HepG2 (cell line): ENCODE data around the gene FNDC4. TPM values are rescaled to one million over a fixed set of nuclear protein-coding genes. Genes with fewer than 3 reads are reported as not detected.
A peak's percentile ranks its signal among the peaks of the same experiment; 100 is the strongest.

ENCODE experiments used
- ARID2 ChIP-seq: sonication (generic); formaldehyde crosslinking; IDR thresholded peaks from 2 replicates; pipeline ENCODE4 v1.8.1; 2022; ENCODE audit warnings: mild to moderate bottlenecking, missing genetic modification reagents, borderline replicate concordance
- ATF4 ChIP-seq, 2 experiments: fragments of 450-650 bp in 1 of 2; sonication (generic) in 1 of 2; formaldehyde crosslinking; IDR thresholded peaks; 2 replicates each; pipeline versions ENCODE4 v1.5.0 to v1.8.0; 2020 to 2022; ENCODE audit warnings: mild to moderate bottlenecking in 1 of 2, missing genetic modification reagents in 1 of 2
- E2F2 ChIP-seq: sonication (generic); formaldehyde crosslinking; IDR thresholded peaks from 2 replicates; pipeline ENCODE4 v1.4.0; 2020; ENCODE audit warnings: missing genetic modification reagents, borderline replicate concordance
- HNF4A ChIP-seq: sonication (generic); formaldehyde crosslinking; IDR thresholded peaks from 2 replicates; pipeline ENCODE4 v1.4.0; 2020; ENCODE audit warnings: missing genetic modification reagents
- MAFK ChIP-seq, 2 experiments: IDR thresholded peaks in 1 of 2; conservative IDR thresholded peaks in 1 of 2; 2 replicates each; pipeline ENCODE4 v1.6.1; 2011; ENCODE audit warnings: improper control_type of control experiment in 2 of 2, low read length in 2 of 2
- MED1 ChIP-seq: sonication (generic); formaldehyde crosslinking; IDR thresholded peaks from 2 replicates; pipeline ENCODE4 v1.4.0; 2020; ENCODE audit warnings: missing genetic modification reagents
- NAIF1 ChIP-seq: sonication (generic); formaldehyde crosslinking; IDR thresholded peaks from 2 replicates; pipeline ENCODE4 v1.5.0; 2020; ENCODE audit warnings: mild to moderate bottlenecking, missing genetic modification reagents, borderline replicate concordance
- NFE2L1 ChIP-seq: sonication (generic); formaldehyde crosslinking; IDR thresholded peaks from 2 replicates; pipeline ENCODE4 v1.4.0; 2020; ENCODE audit warnings: missing genetic modification reagents, mild to moderate bottlenecking, borderline replicate concordance
- SATB2 ChIP-seq: sonication (generic); formaldehyde crosslinking; IDR thresholded peaks from 2 replicates; pipeline ENCODE4 v1.5.0; 2020; ENCODE audit warnings: missing genetic modification reagents
- TEAD3 ChIP-seq: optimal IDR thresholded peaks from 2 replicates; pipeline ENCODE3; 2016; ENCODE audit warnings: borderline replicate concordance
- THAP7 ChIP-seq: sonication (generic); formaldehyde crosslinking; IDR thresholded peaks from 2 replicates; pipeline ENCODE4 v1.8.1; 2023; ENCODE audit warnings: mild to moderate bottlenecking, missing genetic modification reagents
- THAP9 ChIP-seq: sonication (generic); formaldehyde crosslinking; IDR thresholded peaks from 2 replicates; pipeline ENCODE4; 2020; ENCODE audit warnings: missing genetic modification reagents, mild to moderate bottlenecking, borderline replicate concordance
- ZBTB1 ChIP-seq: sonication (generic); formaldehyde crosslinking; IDR thresholded peaks from 2 replicates; pipeline ENCODE4 v1.4.0; 2020; ENCODE audit warnings: missing genetic modification reagents, borderline replicate concordance
- ZBTB25 ChIP-seq: IDR thresholded peaks from 2 replicates; pipeline ENCODE4 v1.6.1; 2018; ENCODE audit warnings: missing genetic modification reagents
- ZNF235 ChIP-seq: sonication (generic); formaldehyde crosslinking; IDR thresholded peaks from 2 replicates; pipeline ENCODE4 v1.8.1; 2023; ENCODE audit warnings: mild to moderate bottlenecking, missing genetic modification reagents, borderline replicate concordance
- ZNF317 ChIP-seq: sonication (generic); formaldehyde crosslinking; IDR thresholded peaks from 2 replicates; pipeline ENCODE4 v1.5.0; 2020; ENCODE audit warnings: mild to moderate bottlenecking, missing genetic modification reagents
- ZNF468 ChIP-seq: sonication (generic); formaldehyde crosslinking; IDR thresholded peaks from 2 replicates; pipeline ENCODE4 v1.8.0; 2022; ENCODE audit warnings: mild to moderate bottlenecking, moderate library complexity, missing genetic modification reagents
- ZNF567 ChIP-seq: sonication (generic); formaldehyde crosslinking; IDR thresholded peaks from 2 replicates; pipeline ENCODE4 v1.8.1; 2023; ENCODE audit warnings: mild to moderate bottlenecking, missing genetic modification reagents, borderline replicate concordance
- ZNF580 ChIP-seq: IDR thresholded peaks from 2 replicates; pipeline ENCODE4 v1.6.1; 2016; ENCODE audit warnings: low read depth, borderline replicate concordance
- polyA plus RNA-seq, 8 experiments: library from polyadenylated mRNA; depleted of rRNA in 3 of 8; stranded (reverse) in 7 of 8; unstranded in 1 of 8; fragments of >200 nt; fragmentation: Illumina TruSeq in 4 of 8; extraction: Trizol in 4 of 8; gene quantifications; 2 replicates each; pipeline versions ENCODE4 v1.2.1 to v1.2.3, GENCODE V29; 2011 to 2016; ENCODE audit warnings: low read depth in 4 of 8, missing spikeins in 1 of 8, mixed read lengths in 1 of 8; ENCODE audit not compliant: insufficient read depth in 1 of 8
- total RNA-seq, 5 experiments: library from RNA; depleted of rRNA; stranded (reverse); fragments of >200 nt; fragmentation: Illumina TruSeq; extraction: Trizol; gene quantifications; 2 replicates each; pipeline ENCODE4 v1.2.3, GENCODE V29; 2016; ENCODE audit warnings: low read depth in 1 of 5

The FNDC4 gene
- total and polyA plus RNA-seq, 2 of the 13 experiments (the other 11 are each of a cell fraction or from before 2014, with no cell fraction given): 9.0 to 17.4 TPM

- TF ChIP-seq ZNF468 (CRISPR knock-in tag): no peak
- peak; percentile 99 for TF ChIP-seq NAIF1 (CRISPR knock-in tag)
- 0 out of 2 replicates have a peak, but pooled peaks have one; percentile 61 for TF ChIP-seq THAP7 (CRISPR knock-in tag)
- TF ChIP-seq ZNF580: peak; percentile 64; the same call in 1 of the 2 replicates
- TF ChIP-seq SATB2 (CRISPR knock-in tag): no peak
- TF ChIP-seq E2F2 (CRISPR knock-in tag): no peak
- peak in 1 of 2 experiments; percentile 31; a peak in 1 of 4 replicates for TF ChIP-seq ATF4 (CRISPR knock-in tag; IDR thresholded peaks at IDR 0.05)
- TF ChIP-seq ZBTB1 (CRISPR knock-in tag): no peak
- 0 out of 2 replicates have a peak, but pooled peaks have one; percentile 8 for TF ChIP-seq ZNF317 (CRISPR knock-in tag)
- TF ChIP-seq TEAD3: peak; percentile 69
- no peak for TF ChIP-seq HNF4A (CRISPR knock-in tag)
- peak; percentile 59; the same call in 1 of the 2 replicates for TF ChIP-seq ZBTB25 (CRISPR knock-in tag)
- 0 out of 2 replicates have a peak, but pooled peaks have one; percentile 65 for TF ChIP-seq ARID2 (CRISPR knock-in tag)
- 0 out of 2 replicates have a peak, but pooled peaks have one; percentile 81 for TF ChIP-seq NFE2L1 (CRISPR knock-in tag)
- 0 out of 2 replicates have a peak, but pooled peaks have one; percentile 26 for TF ChIP-seq ZNF235
- TF ChIP-seq THAP9: peak; percentile 87; the same call in 1 of the 2 replicates
- no peak for TF ChIP-seq MED1 (CRISPR knock-in tag)
- no peak for TF ChIP-seq MAFK (conservative IDR thresholded peaks at IDR 0.05 in 1 of 2, IDR thresholded peaks at IDR 0.05 in 1 of 2; ENCODE audit: low read length in 2 of 2)
- TF ChIP-seq ZNF567 (CRISPR knock-in tag): no peak
Observed at GRCh38 chr2:27489498-27490397, 5.3 kb downstream of the FNDC4 start, which contains the start of gene IFT172 (continued).
